ENCODE data around the gene FEV.

DNA sequence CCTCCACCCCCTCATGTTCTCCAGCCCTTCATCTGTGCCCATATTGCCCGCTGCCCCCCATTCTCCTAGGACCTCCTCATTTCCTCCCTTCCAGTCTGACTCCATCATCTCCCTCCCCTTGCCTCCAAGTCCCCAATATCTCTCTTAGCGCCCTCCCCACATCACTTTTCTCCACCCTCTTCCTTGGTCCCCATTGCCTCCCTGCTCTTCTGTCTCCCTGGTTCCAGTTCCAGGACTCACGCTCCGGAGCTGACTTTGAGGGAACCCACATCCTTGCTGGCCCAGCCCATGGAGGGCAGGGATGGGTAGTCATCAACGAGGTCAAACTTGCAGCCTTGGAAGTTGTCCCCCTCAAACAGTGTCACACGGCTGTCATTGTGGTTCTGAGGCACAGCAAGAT is 5.6 kb upstream of the FEV start:
- TF ChIP-seq, protein P1, sequence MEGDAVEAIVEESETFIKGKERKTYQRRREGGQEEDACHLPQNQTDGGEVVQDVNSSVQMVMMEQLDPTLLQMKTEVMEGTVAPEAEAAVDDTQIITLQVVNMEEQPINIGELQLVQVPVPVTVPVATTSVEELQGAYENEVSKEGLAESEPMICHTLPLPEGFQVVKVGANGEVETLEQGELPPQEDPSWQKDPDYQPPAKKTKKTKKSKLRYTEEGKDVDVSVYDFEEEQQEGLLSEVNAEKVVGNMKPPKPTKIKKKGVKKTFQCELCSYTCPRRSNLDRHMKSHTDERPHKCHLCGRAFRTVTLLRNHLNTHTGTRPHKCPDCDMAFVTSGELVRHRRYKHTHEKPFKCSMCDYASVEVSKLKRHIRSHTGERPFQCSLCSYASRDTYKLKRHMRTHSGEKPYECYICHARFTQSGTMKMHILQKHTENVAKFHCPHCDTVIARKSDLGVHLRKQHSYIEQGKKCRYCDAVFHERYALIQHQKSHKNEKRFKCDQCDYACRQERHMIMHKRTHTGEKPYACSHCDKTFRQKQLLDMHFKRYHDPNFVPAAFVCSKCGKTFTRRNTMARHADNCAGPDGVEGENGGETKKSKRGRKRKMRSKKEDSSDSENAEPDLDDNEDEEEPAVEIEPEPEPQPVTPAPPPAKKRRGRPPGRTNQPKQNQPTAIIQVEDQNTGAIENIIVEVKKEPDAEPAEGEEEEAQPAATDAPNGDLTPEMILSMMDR (IDR thresholded peaks at IDR 0.05; ENCODE audit: borderline replicate concordance, extremely low read depth, low read length, poor library complexity, severe bottlenecking): no peak
- TF ChIP-seq EZH2 (IDR thresholded peaks at IDR 0.05; ENCODE audit: borderline replicate concordance, low read depth, low read length, severe bottlenecking): no peak

Data from DND-41 (cell line).